Activated CD8-positive, alpha-beta memory T cell treated with anti-CD3 and anti-CD28 coated beads for 1 hour (primary cell): Measurements from ENCODE around the gene INTS3.
"Not testable (repeated sequence)": the region's sequence is repeated elsewhere in the genome, so short reads cannot be mapped to it uniquely, and the experiment has no call there.

Experiments used
- DNase-seq, 2 donors: peaks; one replicate each; pipeline ENCODE4 v3.0.0-alpha.2; 2020; ENCODE audit warnings: low read depth in 1 of 2; ENCODE audit errors: extremely low read depth in 1 of 2

Gene INTS3

GRCh38 chr1:153750026-153750995 lies 22.5 kb downstream of the INTS3 start:
- no peak for DNase-seq

DNA sequence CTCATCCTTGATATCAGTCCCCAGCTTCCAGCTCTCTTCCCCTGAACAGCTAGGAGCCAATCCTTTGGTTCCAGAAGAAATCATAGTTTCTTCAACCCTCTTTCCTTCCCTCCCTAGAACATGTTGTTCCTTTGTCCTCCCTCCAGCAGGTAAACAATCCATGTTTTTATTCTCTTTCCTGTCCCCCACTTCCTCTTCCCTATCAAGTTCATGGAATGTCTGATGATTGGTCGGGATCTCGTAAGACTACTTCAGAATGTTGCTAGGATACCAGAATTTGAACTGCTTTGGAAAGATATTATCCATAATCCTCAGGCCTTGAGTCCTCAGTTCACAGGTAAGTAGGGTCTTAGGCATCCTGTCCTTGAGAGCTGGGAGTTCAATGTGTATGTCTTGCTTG lies 24.2 kb downstream of the INTS3 start:
- DNase-seq = no peak

DNA sequence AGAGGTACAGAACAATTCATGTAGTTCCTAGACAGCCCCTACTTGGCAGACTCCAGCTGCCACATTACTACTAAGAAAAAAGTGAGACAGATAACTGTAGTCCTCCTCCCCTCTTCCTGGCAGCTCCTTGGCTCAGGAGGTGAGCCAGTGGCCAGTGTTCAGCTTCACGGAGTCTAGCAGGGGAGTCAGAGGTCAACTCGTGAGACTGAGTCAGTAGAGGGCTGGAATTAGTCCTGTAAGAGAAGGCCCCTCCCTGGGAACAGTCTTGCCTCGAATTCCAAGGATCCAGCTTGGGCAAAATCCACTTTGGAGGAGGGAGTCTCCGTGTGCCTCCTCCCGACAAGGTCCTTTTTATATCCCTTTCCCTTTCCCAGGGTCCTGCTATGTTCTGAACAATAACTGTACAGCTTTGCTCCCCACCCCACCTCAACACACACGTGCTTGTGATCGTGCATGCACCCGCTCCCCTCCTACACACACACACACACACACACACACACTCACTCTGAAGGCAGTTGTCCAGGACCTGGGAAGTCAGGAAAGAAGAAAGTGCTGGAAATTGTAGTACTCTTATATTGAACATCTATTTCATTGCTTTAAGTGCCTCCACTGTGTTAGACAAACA lies 24.8 kb downstream of the INTS3 start:
- DNase-seq = no peak

DNA sequence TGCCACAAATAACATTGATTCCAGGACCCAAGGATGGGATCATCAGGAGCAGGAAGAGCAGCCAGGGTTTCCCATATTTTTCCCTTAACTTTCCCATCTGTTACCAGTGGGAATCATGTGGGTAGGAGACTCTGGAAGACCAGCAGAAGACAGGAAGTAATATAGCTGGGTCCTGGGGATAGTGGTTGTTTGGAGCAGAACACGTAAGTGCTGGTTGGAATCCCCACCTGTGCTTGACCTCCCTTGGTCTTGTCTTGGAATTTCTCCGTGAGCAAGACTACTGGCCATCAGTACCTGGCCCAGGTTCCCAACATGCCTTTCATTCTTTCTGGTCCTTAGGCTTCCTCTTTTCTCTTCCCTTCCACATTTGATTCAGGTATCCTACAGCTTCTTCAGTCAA lies 26.4 kb downstream of the INTS3 start:
- DNase-seq = no peak

GRCh38 chr1:153760440-153760839 lies 32.6 kb downstream of the INTS3 start:
- no peak for DNase-seq

DNA sequence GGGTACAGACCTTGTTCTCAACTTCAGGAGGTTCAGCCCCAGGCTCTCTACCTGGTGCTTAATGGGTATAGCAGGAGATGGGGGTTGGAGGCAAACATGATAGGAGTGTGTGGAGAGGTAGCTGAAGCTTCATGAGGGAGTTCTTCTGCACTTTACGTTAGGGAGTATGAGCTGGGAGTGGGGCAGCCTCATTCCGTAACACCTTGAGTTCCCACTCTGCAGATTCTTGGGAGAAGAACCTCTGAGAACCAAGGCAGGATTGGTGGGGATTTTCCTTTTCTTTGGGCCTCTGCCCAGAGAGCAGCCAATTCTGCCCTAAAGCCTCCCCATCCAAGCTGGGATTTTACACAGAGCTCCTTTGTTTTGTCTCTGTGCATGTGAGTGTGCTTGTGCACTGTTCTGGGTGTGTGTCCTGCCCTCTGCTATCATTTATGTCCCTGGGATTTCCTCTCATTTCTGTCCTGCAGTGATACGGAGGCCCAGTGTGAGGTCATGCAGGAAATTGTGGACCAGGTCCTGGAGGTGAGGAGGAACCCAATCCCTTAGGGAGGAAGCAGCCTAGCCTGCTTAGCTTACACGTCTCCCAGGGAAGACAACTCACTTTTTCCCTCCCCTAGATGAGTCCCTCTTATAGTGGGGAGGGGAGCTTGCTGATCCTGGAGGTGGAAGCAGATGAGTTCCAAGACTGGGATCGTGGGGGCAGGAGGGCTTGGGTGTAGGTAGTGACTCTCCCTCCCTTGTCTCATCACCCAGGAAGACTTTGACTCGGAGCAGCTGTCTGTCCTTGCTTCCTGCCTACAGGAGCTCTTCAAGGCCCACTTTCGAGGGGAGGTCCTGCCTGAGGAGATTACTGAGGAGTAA lies 35.7 kb downstream of the INTS3 start:
- no peak for DNase-seq

DNA sequence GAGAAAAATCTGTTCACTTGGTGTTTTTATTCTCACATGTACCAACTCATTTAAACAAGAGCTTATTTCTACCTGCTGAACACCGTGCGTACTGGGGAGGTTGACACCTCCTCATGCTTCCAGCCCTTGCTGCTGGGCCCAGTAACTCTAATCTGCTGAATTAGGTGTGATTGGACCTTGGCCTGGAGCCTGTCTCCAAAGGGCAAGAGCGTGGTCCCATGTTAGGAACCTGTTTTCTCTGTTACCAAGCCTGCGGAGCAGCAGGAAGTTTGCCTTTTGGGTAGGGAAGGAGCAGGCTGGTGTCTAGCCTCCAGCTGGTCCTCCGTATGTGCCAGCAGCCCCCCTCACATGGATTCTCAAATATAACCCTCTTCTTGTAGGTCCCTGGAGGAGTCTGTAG lies 36.5 kb downstream of the INTS3 start:
- no peak for DNase-seq

DNA sequence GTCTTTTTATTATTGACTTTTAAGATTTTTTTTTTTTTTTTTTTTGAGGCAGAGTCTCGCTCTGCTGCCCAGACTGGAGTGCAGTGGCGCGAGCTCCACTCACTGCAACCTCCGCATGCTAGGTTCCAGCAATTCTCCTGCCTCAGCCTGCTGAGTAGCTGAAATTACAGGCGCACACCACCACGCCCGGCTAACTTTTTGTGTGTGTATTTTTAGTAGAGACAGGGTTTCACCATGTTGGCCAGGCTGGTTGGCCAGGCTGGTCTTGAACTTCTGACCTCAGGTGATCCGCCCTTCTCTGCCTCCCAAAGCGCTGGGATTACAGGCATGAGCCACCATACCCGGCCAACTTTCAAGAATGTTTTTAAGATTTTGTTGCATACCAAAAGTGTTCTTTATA lies 38.8 kb downstream of the INTS3 start:
- not testable (repeated sequence) for DNase-seq

- no peak for DNase-seq
Observed at GRCh38 chr1:153767519-153767918, 39.7 kb downstream of the INTS3 start.

- no peak for DNase-seq
Observed at GRCh38 chr1:153768316-153769181, 40.7 kb downstream of the INTS3 start.

GRCh38 chr1:153769221-153769620 lies 41.4 kb downstream of the INTS3 start:
- DNase-seq = no peak

- DNase-seq = no peak
Observed at GRCh38 chr1:153770797-153771196, 42.9 kb downstream of the INTS3 start.

DNA sequence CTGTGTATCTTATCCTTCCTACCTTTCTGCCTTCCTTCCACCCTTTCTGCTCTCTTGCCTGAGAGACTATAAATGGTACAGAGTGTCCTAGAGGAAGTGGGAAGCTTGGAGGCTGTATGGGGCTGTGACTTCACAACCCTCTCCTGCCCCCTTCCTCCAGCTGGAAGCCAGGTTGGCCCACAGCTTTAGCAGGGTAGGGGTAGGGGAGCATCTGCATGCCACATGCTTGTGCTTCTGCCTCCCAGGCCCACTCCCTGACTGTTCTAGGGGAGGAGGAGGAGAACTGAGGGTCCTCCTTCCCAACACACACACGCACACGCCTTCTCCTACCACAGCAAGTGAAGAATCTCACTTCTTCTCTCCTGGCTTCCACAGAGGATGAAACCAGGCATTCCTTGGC lies 43.4 kb downstream of the INTS3 start:
- DNase-seq = no peak

DNA sequence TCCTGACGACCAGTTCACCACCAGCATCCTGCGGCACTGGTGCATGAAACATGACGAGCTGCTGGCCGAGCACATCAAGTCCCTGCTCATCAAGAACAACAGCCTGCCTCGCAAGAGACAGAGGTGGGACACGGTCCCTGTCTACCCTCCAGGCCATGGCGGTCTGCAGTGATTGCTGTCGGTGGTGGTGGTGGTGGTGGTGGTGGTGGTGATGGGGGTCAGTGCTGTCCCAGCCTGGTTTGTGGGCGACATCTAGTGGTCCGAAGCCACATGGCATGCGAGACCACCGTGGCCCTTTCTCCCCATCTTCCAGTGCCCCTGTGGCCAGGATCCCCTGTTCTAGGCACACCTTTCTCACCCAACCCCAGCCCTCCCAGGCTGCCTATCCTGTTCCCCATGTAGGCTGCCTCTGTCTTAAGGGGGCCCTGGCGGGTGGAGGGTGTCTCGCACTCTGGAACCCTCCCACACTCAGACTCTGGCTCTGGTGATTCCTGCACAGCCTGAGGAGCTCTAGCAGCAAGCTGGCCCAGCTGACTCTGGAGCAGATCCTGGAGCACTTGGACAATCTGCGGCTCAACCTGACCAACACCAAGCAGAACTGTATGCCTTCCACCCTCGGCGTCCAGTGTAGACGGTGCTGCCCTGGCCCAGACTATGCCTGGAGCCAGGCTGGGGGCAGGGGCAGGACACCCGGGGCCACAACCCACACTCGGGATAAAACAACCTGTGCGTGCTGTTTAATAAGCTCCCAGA lies 44.2 kb downstream of the INTS3 start:
- no peak for DNase-seq

- DNase-seq = no peak
Observed at GRCh38 chr1:153773096-153773921, 45.5 kb downstream of the INTS3 start.

DNA sequence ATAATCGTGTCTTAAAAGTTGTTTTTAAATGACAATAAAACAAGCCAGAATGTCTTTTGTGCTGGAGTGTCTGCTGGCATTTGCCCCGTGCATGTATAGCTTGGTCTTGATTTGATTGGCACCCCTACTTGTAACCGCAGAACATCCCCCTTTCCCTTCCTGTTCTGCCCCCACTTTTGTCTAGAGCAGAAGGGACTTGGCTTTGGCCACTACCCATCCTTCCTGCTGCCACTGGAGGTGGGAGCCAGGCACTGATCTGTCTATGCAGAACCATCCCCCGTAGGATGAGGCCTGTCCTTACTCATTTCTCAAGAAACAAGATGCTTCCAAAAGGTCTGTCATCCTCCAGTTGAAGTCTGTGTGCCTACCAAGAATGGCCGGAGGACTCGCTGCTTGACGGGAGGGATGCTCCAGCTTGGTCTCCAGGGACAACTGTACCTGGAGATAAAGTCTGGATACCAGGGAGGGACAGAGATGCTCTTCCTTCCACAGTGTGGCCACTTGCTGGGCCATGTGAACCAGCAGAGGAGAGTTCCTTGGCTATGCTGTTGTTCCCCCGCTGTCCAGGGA lies 46.3 kb downstream of the INTS3 start:
- no peak for DNase-seq

DNA sequence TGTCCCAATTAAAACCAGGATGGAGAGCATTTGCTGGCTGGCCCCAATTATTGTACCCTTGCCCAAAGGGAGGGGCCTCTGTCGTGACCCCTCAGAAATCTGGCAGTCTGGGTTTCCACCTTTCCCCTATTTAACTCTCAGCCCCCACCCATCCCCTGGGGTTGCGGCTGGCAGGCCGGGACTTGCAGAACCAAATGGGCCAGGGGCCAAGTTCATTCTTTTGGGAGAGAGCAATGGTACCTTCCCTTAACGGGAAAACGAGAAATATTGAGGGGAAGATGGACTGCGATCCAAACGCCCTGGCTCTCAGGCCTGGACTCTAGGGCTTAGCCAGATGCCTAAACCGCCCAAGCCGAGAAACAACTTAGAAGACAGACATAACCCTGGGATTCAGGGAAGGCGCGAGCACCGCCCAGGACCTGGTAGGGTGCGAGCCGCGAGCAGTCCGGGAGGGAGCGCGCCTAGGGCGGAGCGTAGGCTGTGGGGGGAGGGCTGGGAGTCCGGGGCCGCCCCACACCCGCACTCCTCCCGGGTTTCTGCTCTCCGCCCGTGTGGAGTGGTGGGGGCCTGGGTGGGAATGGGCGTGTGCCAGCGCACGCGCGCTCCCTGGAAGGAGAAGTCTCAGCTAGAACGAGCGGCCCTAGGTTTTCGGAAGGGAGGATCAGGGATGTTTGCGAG lies 47.1 kb downstream of the INTS3 start, which contains the start of gene SLC27A3:
SLC27A3 (plus strand) TSS at position 628 of the 678 bp plus-strand sequence. CDS start 91 bp downstream, outside the sequence.
- DNase-seq = no peak
